ENCODE results near the gene FAM240B. TPM values are rescaled to one million over a fixed set of nuclear protein-coding genes. Genes with fewer than 3 reads are reported as not detected.

Gene FAM240B
- total and polyA plus RNA-seq, 2 of the 4 experiments (the other 2 are of a cell fraction): not detected

GRCh38 chr9:38682713-38683112, 37.2 kb downstream of the FAM240B start:
- ATAC-seq (ENCODE audit: low read depth) (peak; percentile 76), DNase-seq (peak; percentile 84)
- Histone ChIP-seq H4K91ac (ENCODE audit: insufficient read depth, low read depth, low read length) (peak overlapping the region; percentile 65; the same call in 1 of the 2 replicates), H2BK120ac (ENCODE audit: low read depth, low read length) (peak overlapping the region; percentile 80), H3K18ac (ENCODE audit: low read depth, low read length) (no peak overlapping the region), H3K4me1 (ENCODE audit: control insufficient read depth, insufficient read depth, low read length) (peaks cover 3% of the 10 kb centered on the region), H3K27ac (ENCODE audit: insufficient read depth, low read length) (no peak overlapping the region; the same call in 1 of the 2 replicates), H4K8ac (ENCODE audit: low read depth in 2 of 2, low read length in 2 of 2) (peak overlapping the region in 1 of 2 experiments; percentile 51; a peak in 1 of 4 replicates), H3K9ac (ENCODE audit: low read depth, low read length) (no peak overlapping the region), H4K20me1 (ENCODE audit: insufficient read depth, low read length) (no peaks in the 10 kb centered on the region), H3K23ac (ENCODE audit: low read depth, low read length) (no peak overlapping the region), H3K56ac (ENCODE audit: extremely low read depth, insufficient read depth, low read length) (no peak overlapping the region), H3K36me3 (ENCODE audit: control insufficient read depth, insufficient read depth, low read length) (no peaks in the 10 kb centered on the region), H3K79me1 (ENCODE audit: low read depth in 1 of 2, low read length in 2 of 2) (no peaks in the 10 kb centered on the region), H3K14ac (replicated peaks; ENCODE audit: low read depth, low read length) (no peak overlapping the region), H3K9me3 (ENCODE audit: control insufficient read depth, insufficient read depth, low read length) (no peaks in the 10 kb centered on the region), H2AK5ac (ENCODE audit: low read depth, low read length) (0 out of 2 replicates have a peak overlapping the region, but pooled peaks have one; percentile 83), H2BK15ac (ENCODE audit: low read depth, low read length) (0 out of 3 replicates have a peak overlapping the region, but pooled peaks have one; percentile 19), H2AK9ac (replicated peaks; ENCODE audit: low read depth, low read length, poor library complexity) (no peak overlapping the region), H3K9me1 (ENCODE audit: insufficient read depth, low read length) (peaks cover 13% of the 10 kb centered on the region), H2AFZ (replicated peaks; ENCODE audit: low read length, poor library complexity) (no peak overlapping the region), H3K27me3 (ENCODE audit: control insufficient read depth, insufficient read depth, low read length) (no peaks in the 10 kb centered on the region), H3K4me2 (ENCODE audit: low read depth, low read length) (no peak overlapping the region), H3K4ac (ENCODE audit: low read depth, low read length) (peak overlapping the region; percentile 87), H2BK20ac (ENCODE audit: low read depth, low read length) (peak overlapping the region; percentile 81), H2BK5ac (ENCODE audit: low read depth, low read length, poor library complexity, severe bottlenecking) (no peak overlapping the region), H3K4me3 (ENCODE audit: insufficient read depth, low read depth, low read length) (no peak overlapping the region), H4K5ac (ENCODE audit: low read depth, low read length) (no peak overlapping the region)
- WGBS, 2 experiments (ENCODE audit: extremely low coverage in 2 of 2, insufficient read length in 1 of 2): no CpG with 5 or more reads among the region's 3 CpGs
- no peak for TF ChIP-seq RFX5 (IDR thresholded peaks at IDR 0.05; ENCODE audit: low read depth, low read length)
- no peak; the same call in 1 of the 2 replicates for TF ChIP-seq BHLHE40 (IDR thresholded peaks at IDR 0.05; ENCODE audit: low read depth, low read length)
- no peak for TF ChIP-seq MXI1 (IDR thresholded peaks at IDR 0.05; ENCODE audit: borderline replicate concordance, low read depth, low read length)
- TF ChIP-seq CTCF (conservative IDR thresholded peaks at IDR 0.05; ENCODE audit: low read depth, low read length): no peak
- TF ChIP-seq ELK1 (IDR thresholded peaks at IDR 0.05; ENCODE audit: borderline replicate concordance, low read depth, low read length): no peak
- no peak for TF ChIP-seq MAFK (IDR thresholded peaks at IDR 0.05; ENCODE audit: low read depth, low read length)
- TF ChIP-seq FOS (IDR thresholded peaks at IDR 0.05; ENCODE audit: low read depth, low read length): peak; percentile 85
- no peak for TF ChIP-seq SMC3 (IDR thresholded peaks at IDR 0.05; ENCODE audit: low read depth, low read length)
- no peak for TF ChIP-seq RAD21 (IDR thresholded peaks at IDR 0.05; ENCODE audit: low read length)
- TF ChIP-seq, protein P1, sequence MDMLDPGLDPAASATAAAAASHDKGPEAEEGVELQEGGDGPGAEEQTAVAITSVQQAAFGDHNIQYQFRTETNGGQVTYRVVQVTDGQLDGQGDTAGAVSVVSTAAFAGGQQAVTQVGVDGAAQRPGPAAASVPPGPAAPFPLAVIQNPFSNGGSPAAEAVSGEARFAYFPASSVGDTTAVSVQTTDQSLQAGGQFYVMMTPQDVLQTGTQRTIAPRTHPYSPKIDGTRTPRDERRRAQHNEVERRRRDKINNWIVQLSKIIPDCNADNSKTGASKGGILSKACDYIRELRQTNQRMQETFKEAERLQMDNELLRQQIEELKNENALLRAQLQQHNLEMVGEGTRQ (IDR thresholded peaks at IDR 0.05; ENCODE audit: low read depth, low read length): peak; percentile 58; the same call in 1 of the 2 replicates
- TF ChIP-seq CEBPB (IDR thresholded peaks at IDR 0.05; ENCODE audit: low read depth, low read length): no peak
- no peak for TF ChIP-seq RCOR1 (IDR thresholded peaks at IDR 0.05; ENCODE audit: insufficient replicate concordance, low read length)
- no peak for TF ChIP-seq CHD1 (IDR thresholded peaks at IDR 0.05; ENCODE audit: low read depth, low read length)
- TF ChIP-seq MAZ (IDR thresholded peaks at IDR 0.05; ENCODE audit: borderline replicate concordance, low read depth, low read length): peak; percentile 90
- peak; percentile 64; the same call in 1 of the 2 replicates for TF ChIP-seq NFE2L2 (IDR thresholded peaks at IDR 0.05; ENCODE audit: low read depth, low read length)
- no peak for TF ChIP-seq POLR2A (IDR thresholded peaks at IDR 0.05; ENCODE audit: low read depth, low read length)
- ChIA-PET POLR2A (ENCODE audit: unreplicated experiment) (no interaction called here), CTCF (no interaction called here)
- dilution Hi-C loops (cut with HindIII; ENCODE audit: low sequenced_read_pairs, unreplicated experiment) (no loop called here), intact Hi-C loops (cut with micrococcal nuclease) (no loop called here), in situ Hi-C loops (cut with MboI; ENCODE audit: low sequenced_read_pairs) (loop anchor here (10.0 kb wide), 2 partner anchors 52 to 58 kb away; partner anchors contain the start of gene ANKRD18A)
- no TSS peak for BruUV-seq (replicated peaks)
